Skeletal muscle tissue (tissue), 4 donors: ENCODE results near the gene ZNF79. TPM values are rescaled to one million over a fixed set of nuclear protein-coding genes. Genes with fewer than 3 reads are reported as not detected.
A peak's percentile ranks its signal among the peaks of the same experiment; 100 is the strongest.

Experiments
- H3K27ac ChIP-seq: one replicate; pipeline ENCODE4 v1.7.0; 2013; ENCODE audit warnings: mild to moderate bottlenecking, low read depth, low read length, inconsistent platforms
- H3K27me3 ChIP-seq, 3 donors: one replicate each; pipeline ENCODE4 v1.7.0; 2013; ENCODE audit warnings: low read length in 3 of 3; ENCODE audit not compliant: control insufficient read depth in 3 of 3, insufficient read depth in 3 of 3
- H3K36me3 ChIP-seq, 3 donors: one replicate each; pipeline ENCODE4 v1.7.0; 2013; ENCODE audit warnings: low read length in 3 of 3; ENCODE audit not compliant: control insufficient read depth in 3 of 3, insufficient read depth in 3 of 3
- H3K4me1 ChIP-seq, 3 donors: one replicate each; pipeline ENCODE4 v1.7.0; 2013; ENCODE audit warnings: low read length in 3 of 3, mild to moderate bottlenecking in 3 of 3; ENCODE audit not compliant: control insufficient read depth in 3 of 3, insufficient read depth in 3 of 3
- H3K4me3 ChIP-seq, 3 donors: one replicate each; pipeline ENCODE4 v1.7.0; 2013; ENCODE audit warnings: low read length in 3 of 3
- H3K9ac ChIP-seq, 3 donors: one replicate each; pipeline ENCODE4 v1.7.0; 2013; ENCODE audit warnings: low read length in 3 of 3, mild to moderate bottlenecking in 3 of 3, moderate library complexity in 2 of 3, low read depth in 1 of 3
- H3K9me3 ChIP-seq, 3 donors: one replicate each; pipeline ENCODE4 v1.7.0; 2013; ENCODE audit warnings: low read length in 3 of 3; ENCODE audit not compliant: control insufficient read depth in 3 of 3
- total RNA-seq: library from RNA; depleted of rRNA; stranded (reverse); fragments of >200 nt; gene quantifications from one replicate; pipeline ENCODE4 v1.2.3, GENCODE V29; 2014
- donor health status: Osteomylitis.

ZNF79 gene
- total RNA-seq, 1 donor from 2014 or later: 9.9 TPM

DNA sequence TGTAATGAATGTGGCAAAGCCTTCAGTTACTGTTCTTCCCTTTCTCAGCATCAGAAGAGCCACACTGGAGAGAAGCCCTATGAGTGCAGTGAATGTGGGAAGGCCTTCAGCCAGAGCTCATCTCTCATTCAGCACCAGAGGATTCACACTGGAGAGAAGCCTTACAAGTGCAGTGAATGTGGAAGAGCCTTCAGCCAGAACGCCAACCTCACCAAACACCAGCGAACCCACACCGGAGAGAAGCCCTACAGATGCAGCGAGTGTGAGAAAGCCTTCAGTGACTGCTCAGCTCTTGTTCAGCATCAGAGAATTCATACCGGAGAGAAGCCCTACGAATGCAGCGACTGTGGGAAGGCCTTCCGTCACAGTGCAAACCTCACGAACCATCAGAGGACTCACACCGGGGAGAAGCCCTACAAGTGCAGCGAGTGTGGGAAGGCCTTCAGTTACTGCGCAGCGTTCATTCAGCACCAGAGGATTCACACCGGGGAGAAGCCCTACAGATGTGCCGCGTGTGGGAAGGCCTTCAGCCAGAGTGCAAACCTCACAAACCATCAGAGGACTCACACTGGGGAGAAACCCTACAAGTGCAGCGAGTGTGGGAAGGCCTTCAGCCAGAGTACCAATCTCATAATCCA, 20.2 kb downstream of the ZNF79 start:
- Histone ChIP-seq H3K4me3 (no peak overlapping the region), H3K9ac (no peak overlapping the region), H3K9me3 (no peaks in the 10 kb centered on the region), H3K4me1 (peaks cover 4 to 12% (median 6%) of the 10 kb centered on the region in 3 donors), H3K36me3 (peaks cover 69 to 76% (median 70%) of the 10 kb centered on the region in 3 donors), H3K27ac (no peak overlapping the region), H3K27me3 (no peaks in the 10 kb centered on the region)

DNA sequence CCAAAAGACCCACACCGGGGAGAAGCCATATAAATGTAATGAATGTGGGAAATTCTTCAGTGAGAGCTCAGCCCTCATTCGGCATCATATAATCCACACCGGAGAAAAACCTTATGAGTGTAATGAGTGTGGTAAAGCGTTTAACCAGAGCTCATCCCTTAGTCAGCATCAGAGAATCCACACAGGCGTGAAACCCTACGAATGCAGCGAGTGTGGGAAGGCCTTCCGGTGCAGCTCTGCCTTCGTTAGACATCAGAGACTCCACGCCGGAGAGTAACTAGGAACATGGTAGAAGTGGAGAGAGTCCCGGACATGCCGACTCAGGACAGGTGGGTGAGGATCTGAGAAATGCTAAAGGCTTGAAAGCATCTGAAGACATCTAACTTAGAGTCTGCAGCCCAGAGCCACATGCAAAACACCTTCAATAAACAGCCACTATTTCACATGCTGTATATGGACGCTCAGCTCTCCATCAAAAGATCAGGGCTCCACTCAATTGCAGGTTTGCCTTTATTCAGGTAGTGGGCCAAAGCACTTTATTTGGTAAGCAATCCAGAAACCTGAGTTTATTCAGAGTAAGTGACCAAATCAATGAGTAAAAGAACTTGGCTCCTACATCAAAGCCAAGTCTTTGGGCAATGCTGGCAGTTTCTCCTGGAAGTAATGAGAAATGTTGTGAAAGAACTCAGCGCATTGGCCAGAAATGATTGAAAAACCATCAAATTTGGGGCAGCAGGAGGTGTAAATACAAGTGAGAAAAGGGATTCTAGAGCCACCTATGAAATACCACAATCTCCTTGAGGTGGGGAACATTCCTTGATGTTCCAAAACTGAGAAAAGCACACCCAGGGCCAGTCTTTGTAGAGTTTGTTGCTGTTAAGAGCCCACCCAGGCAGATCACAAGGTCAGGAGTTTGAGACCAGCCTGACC, 21.0 kb downstream of the ZNF79 start:
- H3K4me1 ChIP-seq: peaks cover 12 to 20% (median 14%) of the 10 kb centered on the region in 3 donors
- H3K9ac ChIP-seq: no peak overlapping the region
- no peak overlapping the region for H3K4me3 ChIP-seq
- H3K9me3 ChIP-seq: no peaks in the 10 kb centered on the region
- H3K36me3 ChIP-seq: peaks cover 67 to 76% (median 73%) of the 10 kb centered on the region in 3 donors
- H3K27me3 ChIP-seq: no peaks in the 10 kb centered on the region
- H3K27ac ChIP-seq: no peak overlapping the region

DNA sequence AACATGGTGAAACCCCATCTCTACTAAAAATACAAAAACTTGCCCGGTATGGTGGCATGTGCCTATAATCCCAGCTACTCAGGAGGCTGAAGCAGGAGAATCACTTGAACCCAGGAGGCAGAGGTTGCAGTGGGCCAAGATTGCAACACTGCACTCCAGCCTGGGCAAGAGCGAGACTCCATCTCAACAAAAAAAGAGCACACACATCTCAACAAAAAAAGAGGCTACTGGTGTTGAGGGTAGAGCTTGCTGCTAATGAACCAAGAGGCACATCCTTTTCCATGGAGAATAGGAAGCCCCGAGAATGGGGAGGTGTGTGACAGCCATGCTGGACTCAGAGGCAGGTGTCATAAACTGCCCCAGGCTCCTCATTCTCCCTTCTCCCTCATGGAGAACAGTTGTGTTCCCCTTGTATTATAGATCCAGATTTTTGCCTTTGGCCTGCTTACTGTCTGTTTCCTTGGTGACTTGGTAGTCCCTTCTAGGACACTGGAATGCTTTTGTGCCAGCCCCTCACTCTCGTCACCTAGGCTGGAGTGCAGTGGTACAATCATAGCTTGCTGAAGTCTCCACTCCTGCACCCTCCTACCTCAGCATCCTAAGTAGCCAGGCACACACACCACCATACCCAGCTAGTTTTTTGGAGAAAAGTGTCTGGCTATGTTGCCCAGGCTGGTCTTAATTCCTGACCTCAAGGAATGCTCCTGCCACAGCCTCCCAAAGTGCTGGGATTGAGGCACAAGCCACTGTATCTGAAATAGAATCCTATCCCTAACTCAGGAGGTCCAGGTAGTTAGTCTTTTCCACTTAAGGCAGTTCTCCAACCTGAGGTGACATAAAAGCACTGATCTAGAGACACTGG, 21.9 kb downstream of the ZNF79 start:
- Histone ChIP-seq H3K9ac (no peak overlapping the region), H3K4me3 (no peak overlapping the region), H3K4me1 (peaks cover 16 to 27% (median 16%) of the 10 kb centered on the region in 3 donors), H3K36me3 (peaks cover 60 to 67% (median 66%) of the 10 kb centered on the region in 3 donors), H3K9me3 (no peaks in the 10 kb centered on the region), H3K27ac (no peak overlapping the region), H3K27me3 (no peaks in the 10 kb centered on the region)

DNA sequence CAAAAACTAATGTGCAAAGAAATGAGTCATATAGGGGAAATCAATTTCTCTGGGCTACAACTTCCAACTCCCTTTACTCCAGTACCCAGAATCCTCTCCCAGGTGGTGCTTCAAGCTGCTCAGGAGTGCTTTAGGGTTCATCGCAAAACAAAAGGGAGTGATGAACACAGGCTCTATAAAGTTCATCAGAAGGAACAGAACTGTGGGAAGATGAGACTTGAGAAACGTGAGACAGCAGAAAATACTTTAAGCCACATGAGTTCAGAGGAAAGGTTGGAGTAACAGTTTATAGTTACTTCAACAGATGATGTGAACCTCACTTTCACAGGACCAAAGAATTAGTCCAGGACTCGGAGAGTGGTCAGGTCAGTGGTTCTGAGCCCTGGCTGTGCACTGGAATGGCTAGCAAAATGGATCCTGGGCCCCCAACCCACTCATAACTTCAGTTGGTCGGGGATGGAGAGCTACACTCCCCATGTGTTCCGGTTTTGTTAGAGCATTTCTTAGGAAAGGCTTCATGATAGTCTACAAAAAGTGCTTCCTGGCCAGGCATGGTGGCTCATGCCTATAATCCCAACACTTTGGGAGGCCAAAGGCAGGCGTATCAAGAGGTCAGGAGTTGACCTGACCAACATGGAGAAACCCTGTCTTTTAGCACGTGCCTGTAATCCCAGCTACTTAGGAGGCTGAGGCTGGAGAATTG, 22.7 kb downstream of the ZNF79 start:
- Histone ChIP-seq H3K36me3 (peaks cover 57 to 65% (median 64%) of the 10 kb centered on the region in 3 donors), H3K9ac (no peak overlapping the region), H3K27me3 (no peaks in the 10 kb centered on the region), H3K27ac (no peak overlapping the region), H3K4me1 (peaks cover 17 to 27% (median 19%) of the 10 kb centered on the region in 3 donors), H3K9me3 (no peaks in the 10 kb centered on the region), H3K4me3 (no peak overlapping the region)

DNA sequence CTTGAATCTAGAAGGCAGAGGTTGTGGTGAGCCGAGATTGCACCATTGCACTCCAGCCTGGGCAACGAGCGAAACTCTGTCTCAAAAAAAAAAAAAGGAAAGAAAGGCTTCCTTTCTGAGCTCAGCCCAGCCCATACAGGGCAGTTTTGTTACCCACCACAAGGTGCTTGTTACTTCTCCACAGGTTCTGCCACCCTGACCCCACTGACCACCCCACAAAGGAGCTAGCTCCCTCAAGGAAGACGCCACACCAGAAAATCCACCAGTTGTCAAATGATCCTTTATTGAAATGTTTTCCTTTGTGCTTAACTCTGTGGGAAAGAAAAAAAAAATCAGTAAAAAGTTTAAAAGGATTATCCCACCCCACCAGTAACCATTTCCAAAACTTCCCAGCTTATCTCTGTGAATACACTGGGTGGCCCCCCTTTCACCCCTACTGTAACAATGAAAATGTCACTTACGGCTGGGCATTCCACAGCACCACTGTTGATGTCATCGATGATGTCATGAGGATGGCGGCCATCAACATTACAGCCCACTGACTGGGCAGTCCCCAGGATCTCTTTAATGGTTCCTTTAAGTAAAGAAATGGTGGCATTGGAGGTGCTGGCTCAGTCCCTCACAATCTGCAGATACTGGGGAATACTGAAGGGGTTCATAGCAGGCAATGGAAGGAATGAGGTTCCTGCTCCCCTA, 23.4 kb downstream of the ZNF79 start:
- H3K36me3 ChIP-seq: peaks cover 53 to 61% (median 61%) of the 10 kb centered on the region in 3 donors
- no peaks in the 10 kb centered on the region for H3K9me3 ChIP-seq
- H3K27ac ChIP-seq: no peak overlapping the region
- no peak overlapping the region for H3K9ac ChIP-seq
- no peak overlapping the region for H3K4me3 ChIP-seq
- H3K27me3 ChIP-seq: no peaks in the 10 kb centered on the region
- H3K4me1 ChIP-seq: peaks cover 24 to 33% (median 26%) of the 10 kb centered on the region in 3 donors

DNA sequence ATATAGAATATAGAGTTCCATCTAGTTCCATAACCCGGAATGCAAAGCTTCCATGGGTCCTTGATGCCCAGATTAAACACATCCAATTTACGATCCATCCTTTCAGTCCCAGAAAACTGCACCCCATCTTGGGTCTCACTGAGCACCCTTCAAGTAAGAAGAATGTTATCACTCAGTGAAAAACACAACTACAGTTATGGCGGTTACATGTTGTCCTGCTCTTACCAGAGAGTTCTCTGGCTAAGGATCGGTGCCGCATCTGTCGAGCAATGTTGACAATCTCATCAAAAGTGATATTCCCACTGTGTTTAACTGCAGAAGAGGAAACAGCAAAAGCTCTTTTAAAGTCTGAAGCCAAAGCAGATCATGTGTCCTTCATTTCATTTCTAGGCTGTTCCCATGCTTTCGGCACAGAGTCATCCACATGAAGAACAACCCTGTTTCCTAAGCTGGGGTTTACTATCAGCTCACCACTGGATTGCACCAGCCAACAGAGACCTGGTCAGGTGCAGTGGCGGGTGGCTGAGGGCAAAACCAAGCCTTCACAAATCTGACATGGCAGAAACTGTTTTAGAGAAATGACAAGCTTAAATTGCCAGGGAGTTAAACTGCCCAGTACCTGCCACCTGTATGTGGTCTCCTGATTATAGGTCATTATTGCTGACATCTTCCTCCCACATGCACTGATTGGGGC, 24.1 kb downstream of the ZNF79 start:
- peaks cover 29 to 37% (median 31%) of the 10 kb centered on the region in 3 donors for H3K4me1 ChIP-seq
- H3K36me3 ChIP-seq: peaks cover 49 to 58% (median 55%) of the 10 kb centered on the region in 3 donors
- no peak overlapping the region for H3K27ac ChIP-seq
- H3K4me3 ChIP-seq: no peak overlapping the region
- no peaks in the 10 kb centered on the region for H3K27me3 ChIP-seq
- no peak overlapping the region for H3K9ac ChIP-seq
- H3K9me3 ChIP-seq: no peaks in the 10 kb centered on the region

DNA sequence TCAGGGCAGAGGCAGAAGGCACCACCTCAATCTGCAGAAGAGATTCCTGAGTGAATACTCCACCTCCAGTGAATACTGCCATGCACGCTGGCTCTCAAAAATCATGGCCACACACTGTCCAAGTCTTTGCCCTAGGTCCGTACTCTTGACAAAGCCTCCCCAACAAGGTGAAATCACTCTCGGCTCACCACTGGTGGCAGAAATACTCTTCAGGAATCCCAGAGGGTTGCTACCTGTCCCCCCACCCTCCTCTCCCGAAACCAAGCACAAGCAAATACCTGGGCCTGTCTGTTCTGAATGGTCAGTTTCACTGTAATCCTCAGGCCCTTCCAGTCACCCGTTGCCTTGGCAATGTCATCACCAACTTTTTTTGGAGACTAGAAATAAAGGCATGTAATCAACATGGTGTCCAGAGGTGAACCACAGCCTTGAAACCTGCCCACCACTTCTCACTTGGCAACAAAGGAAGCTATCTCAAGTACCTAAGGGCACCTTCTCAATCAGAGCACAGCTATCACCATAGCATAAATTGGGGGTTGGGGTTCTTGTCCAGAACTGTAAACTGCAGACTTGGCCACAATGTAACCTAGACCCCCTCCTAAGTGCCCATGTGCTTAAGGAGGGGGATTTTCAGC, 25.3 kb downstream of the ZNF79 start:
- Histone ChIP-seq H3K4me3 (peak overlapping the region; percentile 94 to 96 (median 95)), H3K4me1 (peaks cover 29 to 37% (median 31%) of the 10 kb centered on the region in 3 donors), H3K36me3 (peaks cover 45 to 54% (median 53%) of the 10 kb centered on the region in 3 donors), H3K27ac (peak overlapping the region; percentile 91), H3K9me3 (no peaks in the 10 kb centered on the region), H3K9ac (peak overlapping the region; percentile 93 to 96 (median 94)), H3K27me3 (no peaks in the 10 kb centered on the region)

DNA sequence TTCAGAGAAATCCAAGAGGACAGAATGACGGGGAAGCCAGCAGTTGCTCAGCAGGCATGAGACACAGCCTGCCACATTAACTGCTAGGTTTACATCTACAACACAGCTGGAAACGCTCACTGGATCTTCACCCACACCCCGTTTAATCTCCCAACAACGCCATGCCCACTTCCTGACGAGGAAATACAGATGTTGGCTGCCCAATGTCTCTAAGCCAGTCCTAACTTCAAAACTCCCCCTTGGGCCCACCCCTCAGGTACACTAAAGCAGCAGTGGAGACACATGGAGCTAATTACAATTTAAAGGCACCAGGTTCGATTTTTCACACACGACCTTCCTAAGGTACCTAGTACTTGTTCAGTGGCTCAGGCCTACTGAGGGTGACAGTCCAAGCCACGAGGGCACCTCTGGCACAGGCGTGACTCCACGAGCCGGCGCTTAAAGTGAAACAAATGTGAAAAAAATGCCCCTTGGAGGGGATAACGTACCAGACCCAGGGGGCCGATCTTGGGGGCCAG, 26.1 kb downstream of the ZNF79 start:
- Histone ChIP-seq H3K27ac (peak overlapping the region; percentile 91), H3K4me1 (peaks cover 31 to 43% (median 33%) of the 10 kb centered on the region in 3 donors), H3K9ac (peak overlapping the region; percentile 93 to 96 (median 94)), H3K9me3 (no peaks in the 10 kb centered on the region), H3K36me3 (peaks cover 44 to 48% (median 48%) of the 10 kb centered on the region in 3 donors), H3K4me3 (peak overlapping the region; percentile 94 to 96 (median 95)), H3K27me3 (no peaks in the 10 kb centered on the region)
